Umbilical cord (tissue), 2 donors: ENCODE results near the gene ASTN2. TPM values are rescaled to one million over a fixed set of nuclear protein-coding genes. Genes with fewer than 3 reads are reported as not detected.
A peak's percentile ranks its signal among the peaks of the same experiment; 100 is the strongest.
"Not testable (repeated sequence)": the region's sequence is repeated elsewhere in the genome, so short reads cannot be mapped to it uniquely, and the experiment has no call there.

ENCODE experiments used
- DNase-seq: peaks from one replicate; pipeline ENCODE4 v3.0.0-alpha.2; 2015; ENCODE audit warnings: low spot score
- total RNA-seq: library from RNA; depleted of rRNA; stranded (reverse); fragments of >200 nt; gene quantifications from one replicate; pipeline ENCODE4 v1.2.3, GENCODE V29; 2014; ENCODE audit warnings: low replicate concordance; ENCODE audit not compliant: insufficient read depth

ASTN2 gene
- total RNA-seq, 1 donor from 2014 or later: 7.0 TPM

DNA sequence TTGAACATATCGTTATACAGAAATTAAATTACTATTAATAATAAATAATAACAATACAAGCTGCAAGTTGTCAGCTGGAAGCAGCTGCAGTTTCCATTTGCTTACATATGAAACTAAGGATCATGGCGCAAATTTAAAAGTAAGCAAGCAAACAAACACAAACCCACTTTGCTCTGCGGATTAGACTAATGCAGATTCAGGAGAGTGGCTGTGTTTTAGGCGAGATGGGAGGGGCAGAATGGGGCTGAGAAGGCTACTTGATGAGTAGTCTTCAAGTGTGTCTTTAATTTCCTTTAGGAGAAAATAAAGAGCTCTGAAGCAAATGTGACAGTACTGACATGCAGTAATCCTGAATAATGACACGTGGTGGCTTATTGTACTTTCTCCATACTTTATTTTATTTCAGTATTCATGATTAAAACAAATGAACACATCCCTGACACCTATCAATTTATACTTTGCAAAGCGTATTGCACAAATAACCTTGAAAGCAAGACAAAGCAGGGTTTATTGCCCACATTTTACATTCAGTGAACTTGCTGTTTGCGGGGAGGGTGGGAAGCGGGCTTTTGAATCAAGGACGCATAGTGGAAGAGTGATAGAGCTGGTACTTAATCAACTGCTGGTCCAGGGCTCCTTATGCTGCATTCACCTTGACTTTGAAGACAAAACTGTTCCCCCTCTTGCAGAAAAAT, 949.1 kb downstream of the ASTN2 start:
- no peak for DNase-seq

DNA sequence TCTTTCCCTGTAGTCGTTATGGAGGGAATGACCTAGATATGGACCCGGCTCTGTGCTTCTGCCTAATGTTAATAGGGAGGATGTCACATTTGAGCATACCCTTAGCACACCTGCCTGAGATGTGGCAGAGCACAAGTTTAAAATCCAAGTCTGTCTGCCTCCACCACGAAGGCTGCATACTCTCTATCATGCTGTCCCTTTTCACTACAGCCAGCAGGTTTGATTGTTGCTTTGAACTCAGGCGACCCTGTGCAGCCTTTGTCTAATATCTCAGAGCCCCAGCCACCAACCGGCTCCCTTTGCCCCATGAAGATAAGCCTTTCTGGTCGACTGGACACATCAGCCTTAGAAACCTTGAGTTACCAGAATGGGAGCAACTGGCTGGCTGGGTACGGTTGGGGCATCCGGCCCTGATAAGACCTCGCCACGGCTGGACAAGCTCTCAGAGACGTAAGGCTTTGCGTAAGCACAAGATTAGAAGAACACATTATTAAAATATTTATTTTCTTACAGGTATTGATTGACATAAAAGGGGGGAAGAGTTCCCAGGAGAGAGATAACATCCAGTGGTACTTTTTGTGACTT, 949.8 kb downstream of the ASTN2 start:
- DNase-seq: no peak

DNA sequence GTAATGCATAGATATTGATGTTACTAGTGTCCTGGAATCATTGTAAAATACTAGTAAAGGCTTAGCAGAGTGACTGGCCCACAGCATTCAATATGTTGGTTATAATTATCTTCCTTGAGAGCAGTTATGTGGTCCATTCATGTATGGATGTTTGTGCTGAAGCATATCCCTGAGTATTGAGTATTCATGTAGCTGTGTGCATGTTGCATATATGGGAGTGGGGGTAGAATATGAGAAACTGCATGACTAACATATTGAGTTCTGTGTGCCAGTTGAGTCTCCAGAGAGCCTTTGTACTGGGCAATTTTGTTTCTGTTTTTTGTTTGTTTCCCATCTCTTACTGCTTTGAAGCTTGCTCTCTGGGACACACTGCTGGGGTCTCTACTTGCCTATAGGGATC, 950.4 kb downstream of the ASTN2 start:
- no peak for DNase-seq

DNA sequence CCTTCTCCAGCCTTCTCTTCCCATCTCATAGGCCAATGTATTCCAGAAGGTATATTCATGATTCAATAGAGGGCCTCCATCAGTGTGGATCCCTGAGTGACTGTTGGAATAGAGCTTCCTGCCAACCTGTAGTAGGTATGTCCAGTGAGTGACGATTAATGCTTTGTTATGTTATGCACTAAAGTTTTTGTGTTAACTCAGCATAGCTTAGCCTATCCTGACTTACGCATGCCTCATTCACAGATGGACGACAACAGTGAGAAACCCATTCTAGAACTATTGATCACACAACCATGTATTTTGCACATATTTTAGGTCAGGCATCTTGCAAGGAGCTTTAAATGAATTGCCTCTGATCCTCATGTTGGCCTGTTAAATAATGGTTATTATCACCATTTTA, 953.2 kb downstream of the ASTN2 start:
- DNase-seq: no peak

DNA sequence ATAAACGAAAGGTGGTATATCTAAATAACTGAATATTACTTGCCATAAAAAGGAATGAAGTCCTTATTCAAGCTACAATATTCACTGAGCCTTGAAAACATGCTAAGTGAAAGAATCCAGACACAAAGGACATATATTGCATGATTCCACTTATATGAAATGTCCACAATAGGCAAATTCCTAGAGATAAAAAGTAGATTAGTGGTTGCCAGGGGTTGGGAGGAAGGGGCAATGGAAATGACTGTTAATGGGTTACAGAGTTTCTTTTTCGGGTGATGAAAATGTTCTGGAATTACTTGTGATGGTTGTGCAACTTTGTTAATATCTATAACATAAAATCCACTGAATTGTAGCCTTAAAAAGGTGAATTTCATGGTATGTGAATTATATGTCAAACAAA, 954.8 kb downstream of the ASTN2 start:
- DNase-seq: peak; percentile 50

DNA sequence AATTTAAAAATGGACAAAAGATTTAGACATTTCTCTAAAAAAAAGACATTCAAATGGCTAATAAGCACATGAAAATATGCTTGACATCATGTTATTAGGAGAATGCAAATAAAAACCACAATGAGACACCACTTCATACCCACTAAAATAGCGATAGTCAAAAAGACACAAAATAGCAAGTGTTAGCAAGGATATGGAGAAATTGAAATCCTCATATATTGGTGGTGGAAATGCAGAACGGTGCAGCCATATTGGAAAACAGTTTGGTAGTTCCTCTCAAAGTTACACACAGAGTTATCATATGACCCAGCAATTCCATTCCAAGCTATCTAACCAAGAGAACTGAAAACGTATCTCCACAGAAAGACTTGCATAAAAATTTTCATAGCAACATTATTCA, 955.3 kb downstream of the ASTN2 start:
- no peak for DNase-seq

DNA sequence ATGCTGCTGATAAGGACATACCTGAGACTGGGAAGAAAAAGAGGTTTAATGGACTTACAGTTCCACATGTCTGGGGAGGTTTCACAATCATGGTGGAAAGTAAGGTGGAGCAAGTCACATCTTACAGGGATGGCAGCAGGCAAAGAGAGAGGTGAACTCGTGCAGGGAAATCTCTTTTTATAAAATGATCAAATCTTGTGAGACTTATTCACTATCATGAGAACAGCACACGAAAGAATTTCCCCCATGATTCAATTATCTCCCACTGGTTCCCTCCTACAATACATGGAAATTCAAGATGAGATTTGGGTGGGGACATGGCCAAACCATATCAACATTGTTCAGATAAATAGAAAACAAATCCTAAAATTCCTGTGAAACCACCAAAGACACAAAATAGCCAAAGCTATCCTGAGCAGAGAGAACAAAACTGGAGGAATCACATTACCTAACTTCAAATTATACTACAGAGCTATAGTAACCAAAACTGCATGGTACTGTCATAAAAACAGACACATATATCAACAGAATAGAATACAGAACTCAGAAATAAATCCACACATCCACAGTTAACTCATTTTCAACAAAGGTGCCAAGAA, 958.3 kb downstream of the ASTN2 start:
- no peak for DNase-seq

DNA sequence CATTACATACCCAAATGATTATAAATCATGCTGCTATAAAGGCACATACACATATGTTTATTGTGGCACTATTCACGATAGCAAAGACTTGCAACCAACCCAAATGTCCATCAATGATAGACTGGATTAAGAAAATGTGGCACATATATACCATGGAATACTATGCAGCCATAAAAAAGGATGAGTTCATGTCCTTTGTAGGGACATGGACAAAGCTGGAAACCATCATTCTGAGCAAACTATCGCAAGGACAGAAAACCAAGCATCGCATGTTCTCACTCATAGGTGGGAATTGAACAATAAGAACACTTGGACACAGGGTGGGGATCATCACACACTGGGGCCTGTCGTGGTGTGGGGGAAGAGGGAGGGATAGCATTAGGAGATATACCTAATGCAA, 960.3 kb downstream of the ASTN2 start:
- not testable (repeated sequence) for DNase-seq

DNA sequence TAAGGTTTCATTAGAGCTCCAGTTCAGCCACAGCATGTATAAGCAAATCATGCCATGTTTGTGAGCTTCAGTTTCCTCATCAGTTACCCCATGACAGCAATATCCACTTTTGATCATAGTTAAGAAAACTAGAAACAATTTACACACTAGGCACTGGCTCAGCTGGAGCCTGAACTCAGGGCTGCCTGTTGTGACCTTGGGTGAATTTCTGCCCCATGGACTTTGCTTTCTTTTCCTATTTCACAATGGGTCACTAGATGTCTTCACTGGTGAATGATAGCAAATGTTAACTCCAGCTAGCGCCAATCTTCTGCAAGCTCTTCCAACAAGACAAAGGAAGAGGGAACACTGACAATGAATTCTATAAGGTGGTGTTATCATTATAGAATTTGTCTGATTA, 961.1 kb downstream of the ASTN2 start:
- no peak for DNase-seq

DNA sequence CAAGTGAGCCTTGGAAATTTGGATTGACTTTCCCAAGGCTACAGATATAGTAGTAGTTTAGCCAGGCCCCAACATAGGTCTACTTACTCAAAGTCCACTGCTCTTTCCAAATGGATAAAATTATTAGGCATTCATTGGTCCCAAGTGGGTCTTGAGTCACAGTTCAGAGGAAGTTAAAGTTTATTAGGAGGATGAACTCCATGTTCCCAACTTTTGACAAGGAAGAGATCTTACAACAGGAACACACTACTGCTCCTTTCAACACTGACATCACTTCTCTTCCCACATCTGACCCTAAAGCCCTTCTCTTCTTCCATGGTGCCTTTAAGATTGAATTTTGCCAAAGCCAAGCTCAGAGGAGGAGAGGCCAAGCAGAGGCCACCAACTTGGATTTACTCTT, 962.2 kb downstream of the ASTN2 start:
- DNase-seq: no peak

DNA sequence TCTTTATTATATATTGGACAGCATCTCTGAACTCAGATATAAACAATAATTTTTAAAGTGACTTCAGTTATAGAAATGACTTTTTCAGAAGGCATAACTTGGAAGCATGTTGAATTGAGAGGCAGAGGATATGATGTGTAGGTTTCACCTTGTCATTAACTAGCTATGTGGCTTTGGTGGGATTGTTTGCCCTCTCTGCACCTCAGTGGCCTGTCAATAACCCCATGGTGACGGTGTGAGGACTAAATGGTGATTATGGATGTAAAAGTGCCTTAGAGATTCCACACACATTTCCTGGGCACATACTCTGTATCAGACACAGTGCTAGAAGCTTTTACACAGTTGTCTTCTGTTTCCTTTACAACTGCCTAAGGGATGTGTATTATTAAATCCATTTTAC, 962.6 kb downstream of the ASTN2 start:
- DNase-seq: no peak

DNA sequence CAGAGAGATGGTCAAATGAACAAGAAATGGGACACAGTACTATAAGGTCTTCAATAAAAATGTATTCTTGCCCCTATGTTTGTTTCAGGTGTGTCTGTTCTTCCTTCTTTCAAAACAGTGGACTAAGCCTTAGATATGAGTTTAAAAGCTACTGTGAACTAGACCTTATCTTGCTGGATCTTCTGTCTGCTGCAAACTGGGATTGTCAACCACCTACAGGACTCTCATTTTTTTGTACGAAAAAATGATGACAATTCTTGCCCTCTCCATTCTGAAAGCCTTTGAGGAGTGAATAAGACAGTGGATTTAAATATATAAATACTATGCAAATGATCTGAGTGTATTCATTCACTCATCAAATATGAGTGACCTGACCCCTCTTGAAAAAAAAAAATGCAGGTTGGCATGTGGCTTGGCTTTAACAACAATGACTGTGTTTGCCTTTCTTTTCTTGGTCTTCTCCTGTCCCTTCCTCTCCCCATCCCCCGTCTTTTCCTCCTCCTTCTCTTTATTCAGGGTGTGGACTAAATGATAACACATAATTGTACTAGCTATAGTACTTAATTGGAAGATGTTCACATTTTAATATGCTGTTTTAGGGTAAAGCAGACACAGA, 963.2 kb downstream of the ASTN2 start:
- no peak for DNase-seq

DNA sequence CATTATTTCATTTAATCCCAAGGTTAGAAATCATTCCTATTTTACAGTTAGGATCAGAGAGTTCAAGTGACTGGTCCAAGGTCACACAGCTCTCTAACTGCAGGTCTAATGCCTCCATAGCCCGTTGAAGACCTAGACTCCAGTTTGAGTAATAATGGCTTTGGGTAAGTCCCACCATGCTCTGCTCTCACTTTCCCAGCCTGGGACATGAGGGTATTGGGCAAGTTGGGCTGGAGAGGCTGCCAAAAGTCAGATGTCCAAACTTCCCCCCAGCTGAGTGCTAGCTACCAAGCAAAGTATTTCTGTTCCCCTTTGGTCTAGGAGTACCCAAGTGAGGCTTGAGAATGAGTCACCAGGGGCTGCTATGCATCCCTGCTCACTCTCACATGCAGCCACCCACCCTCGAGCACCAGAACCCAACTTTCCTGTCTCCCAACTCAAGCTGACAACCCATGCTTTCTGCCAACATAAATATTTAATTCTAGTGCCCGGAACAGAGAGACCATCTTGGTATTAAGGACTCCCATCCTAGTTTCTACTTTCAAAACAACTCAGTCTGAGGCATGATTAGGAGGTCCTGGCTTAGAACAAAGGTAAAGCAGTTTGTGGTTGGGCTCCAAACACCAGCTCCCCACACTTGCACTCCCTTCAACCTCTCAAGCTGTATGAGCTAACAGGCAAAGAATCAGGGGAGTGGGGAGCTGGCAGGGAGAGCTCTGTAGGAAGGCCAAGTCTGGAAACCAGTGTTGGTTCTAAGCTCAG, 964.3 kb downstream of the ASTN2 start:
- peak; percentile 59 for DNase-seq

DNA sequence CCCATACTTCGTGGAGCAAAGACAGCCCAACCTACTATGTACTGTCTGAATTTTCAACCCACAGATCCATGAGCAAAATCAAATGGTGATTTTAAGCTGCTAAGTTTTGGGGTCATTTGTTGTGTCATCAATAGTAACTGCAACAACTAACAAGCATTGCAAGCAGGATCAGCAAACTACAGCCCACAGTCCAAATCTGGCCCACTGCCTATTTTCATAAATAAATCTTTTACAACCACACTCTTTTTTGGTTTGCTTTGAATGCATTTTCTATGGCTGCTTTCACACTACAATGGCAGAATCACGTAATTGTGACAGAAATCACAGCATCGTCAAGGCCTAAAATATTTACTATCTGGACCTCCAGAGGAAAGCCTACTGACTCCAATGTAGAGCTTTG, 964.9 kb downstream of the ASTN2 start:
- DNase-seq: no peak

DNA sequence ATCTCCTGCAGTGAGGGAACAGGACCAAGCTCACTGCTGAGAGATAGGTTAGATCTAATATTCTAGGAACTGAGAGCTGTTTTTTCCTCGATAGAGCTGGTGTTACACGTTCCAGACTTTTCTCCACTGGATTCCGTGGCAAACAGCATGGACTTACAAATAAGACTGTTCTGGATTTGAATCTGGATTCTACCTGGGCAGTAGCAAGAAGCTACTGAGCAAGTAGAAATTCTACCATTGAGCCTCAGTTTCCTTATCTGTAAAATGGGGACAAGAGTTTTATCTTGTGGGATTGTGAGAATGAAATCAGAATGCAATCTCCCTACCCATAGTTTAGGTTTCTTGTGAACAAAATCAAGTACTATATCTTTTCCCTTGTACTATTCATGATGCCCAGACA, 966.4 kb downstream of the ASTN2 start:
- DNase-seq: no peak

DNA sequence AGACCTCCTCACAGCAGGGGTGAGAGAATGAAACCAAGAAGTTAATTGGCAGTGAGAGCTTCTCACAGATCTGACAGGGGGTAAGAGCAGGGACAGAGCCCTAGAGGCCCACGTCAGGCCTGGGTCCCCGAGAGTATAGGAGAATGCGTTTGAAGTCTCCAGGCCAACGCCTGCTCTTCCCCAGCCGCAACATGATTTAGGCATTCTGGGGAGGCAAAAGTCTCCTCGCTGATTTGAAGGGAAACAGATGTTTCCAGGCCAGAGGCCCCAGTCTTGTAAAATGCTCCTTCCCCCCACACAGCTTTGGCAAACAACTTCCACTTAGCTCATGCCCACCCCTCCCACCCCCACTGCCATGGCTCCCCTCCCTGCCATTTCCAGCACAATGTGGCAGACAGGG, 966.9 kb downstream of the ASTN2 start:
- peak; percentile 79 for DNase-seq

DNA sequence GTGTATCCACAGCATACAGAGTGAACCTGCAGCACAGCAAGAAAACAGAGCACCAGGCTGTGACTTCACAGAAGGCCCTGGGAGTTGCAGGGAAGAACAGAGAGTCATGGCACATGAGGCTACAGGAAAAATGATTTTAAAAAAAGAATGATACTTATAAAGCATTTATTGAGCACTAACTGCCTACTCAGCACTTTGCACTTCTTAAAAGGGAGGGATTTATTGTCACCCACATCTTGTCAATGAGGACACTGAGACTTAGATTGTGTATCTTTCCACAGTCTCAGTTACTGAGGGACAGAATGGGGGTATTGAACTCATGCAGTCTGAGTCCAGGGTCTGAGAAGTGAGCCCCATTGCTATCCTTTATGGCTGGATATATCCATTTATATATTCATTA, 972.3 kb downstream of the ASTN2 start:
- no peak for DNase-seq

DNA sequence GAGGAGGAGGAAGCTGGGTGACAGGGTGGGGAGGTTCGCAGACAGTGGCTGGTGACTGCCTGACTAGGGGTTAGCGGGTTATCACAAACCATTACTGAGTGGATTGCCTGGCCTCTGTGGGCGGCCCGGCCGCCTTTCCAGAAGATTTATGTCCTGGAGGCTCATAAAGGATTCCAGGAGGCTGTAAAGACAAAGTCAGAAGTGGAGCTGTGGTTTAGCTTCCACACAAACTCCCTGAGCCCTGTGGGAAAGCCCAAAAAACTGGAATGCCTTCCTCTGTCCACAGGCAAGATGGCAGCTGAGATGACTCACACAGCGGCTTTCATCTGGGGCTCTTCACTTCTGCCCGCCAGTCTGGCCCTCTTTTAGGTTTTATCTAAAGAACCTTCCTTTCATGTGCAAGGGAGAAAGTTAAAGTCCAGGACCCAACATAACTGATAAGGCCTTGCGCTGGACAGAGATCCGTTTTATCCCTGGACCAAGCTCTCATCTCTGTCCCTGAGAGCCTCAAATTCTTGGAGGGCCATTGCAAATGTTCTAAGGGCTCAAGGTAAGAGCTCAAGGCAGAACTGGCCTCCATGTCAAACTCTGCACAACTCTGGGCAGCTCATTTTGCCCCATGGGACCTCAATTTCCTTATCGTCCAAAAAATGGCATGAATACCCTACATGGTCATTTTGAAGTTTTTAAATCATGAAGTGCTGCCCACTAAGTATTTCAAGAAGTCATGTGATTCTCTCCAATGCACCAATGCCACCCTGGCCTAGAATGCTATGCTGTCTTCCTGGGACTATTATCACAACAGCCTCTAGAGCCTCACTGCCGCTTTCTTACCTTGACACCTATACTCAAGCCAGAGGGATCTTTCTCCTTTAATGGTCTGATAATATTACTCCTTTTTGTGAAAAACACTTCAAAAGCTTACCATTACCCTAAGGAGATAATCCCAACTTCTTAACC, 977.2 kb downstream of the ASTN2 start:
- DNase-seq: peak; percentile 96

DNA sequence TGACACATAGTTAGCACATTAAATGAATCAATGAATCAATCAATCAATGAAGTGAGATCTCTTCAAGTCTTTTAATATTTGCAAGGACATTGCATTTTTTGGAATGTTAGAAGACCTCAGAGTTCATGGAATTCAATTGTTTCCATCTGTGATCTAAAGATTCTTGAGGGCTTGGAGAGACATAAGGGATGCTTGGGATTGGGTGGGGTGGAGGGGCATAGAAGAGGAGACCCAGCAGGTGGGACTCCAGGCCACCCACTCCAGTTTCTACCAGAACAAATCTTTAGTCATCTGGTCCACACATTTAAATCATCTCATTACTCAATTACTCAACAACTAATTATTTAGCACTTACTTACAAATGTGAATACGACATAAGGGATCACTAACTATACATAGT, 978.7 kb downstream of the ASTN2 start:
- DNase-seq: no peak

DNA sequence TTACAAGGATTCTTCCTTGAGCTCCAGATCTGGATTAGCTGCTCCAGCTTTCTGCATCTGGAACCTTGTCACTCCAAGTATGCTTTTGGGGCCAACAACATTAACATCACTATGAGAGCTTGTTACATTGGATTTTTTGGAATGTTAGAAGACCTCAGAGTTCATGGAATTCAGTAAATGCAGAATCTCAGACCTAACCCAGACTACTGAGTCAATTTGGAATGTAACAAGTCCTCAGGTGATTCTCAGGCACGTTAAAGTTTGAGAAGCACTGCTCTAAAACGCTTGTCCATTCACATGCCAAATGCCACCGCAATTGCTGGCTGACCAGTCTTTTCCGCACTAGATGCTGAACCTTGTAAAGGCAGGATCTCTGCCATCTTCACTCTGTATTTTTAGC, 979.2 kb downstream of the ASTN2 start:
- no peak for DNase-seq

DNA sequence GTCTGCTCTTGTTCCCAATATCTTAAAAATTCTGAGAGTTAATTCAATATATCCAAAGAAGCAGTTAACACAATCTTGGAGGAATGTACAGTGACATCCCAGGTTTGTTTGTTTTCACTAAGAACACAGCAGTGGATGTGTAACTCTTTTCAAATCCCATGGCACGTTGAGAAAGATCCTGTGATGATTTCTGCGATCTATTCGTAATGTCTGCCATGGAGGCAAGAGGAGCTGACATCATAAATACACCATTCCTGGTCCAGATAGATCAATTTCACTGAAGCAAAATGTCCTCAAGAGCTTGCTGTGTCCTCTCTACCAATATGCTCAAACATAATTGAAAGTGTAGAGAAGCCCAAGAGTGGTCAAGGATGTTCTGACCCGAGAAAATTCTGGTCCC, 980.5 kb downstream of the ASTN2 start:
- DNase-seq: no peak
